ENCODE data around the gene ZBTB49. TPM values are rescaled to one million over a fixed set of nuclear protein-coding genes. Genes with fewer than 3 reads are reported as not detected.
A peak's percentile ranks its signal among the peaks of the same experiment; 100 is the strongest.

Gene ZBTB49
- total and polyA plus RNA-seq, 2 of the 13 experiments (the other 11 are each of a cell fraction or from before 2014, with no cell fraction given): 3.3 to 4.3 TPM

GRCh38 chr4:4248029-4248884 lies 41.8 kb upstream of the ZBTB49 start, which contains the start of gene TMEM128 (continued):
- TF ChIP-seq ZNF746 (CRISPR knock-in tag; IDR thresholded peaks at IDR 0.05) (no peak), ZNF160 (CRISPR knock-in tag; IDR thresholded peaks at IDR 0.05) (0 out of 2 replicates have a peak, but pooled peaks have one; percentile 54), HMGXB4 (CRISPR knock-in tag; IDR thresholded peaks at IDR 0.05; ENCODE audit: borderline replicate concordance in 1 of 2, low read depth in 1 of 2) (peak; percentile 70 to 91; a peak in 3 of 4 replicates), HIVEP1 (CRISPR knock-in tag; IDR thresholded peaks at IDR 0.05) (peak; percentile 42; the same call in 1 of the 2 replicates), NFKBIZ (CRISPR knock-in tag; IDR thresholded peaks at IDR 0.05) (0 out of 2 replicates have a peak, but pooled peaks have one; percentile 61), SMYD3 (CRISPR knock-in tag; IDR thresholded peaks at IDR 0.05) (no peak), ARHGAP35 (CRISPR knock-in tag; IDR thresholded peaks at IDR 0.05; ENCODE audit: borderline replicate concordance) (peak; percentile 88; the same call in 1 of the 2 replicates), PHF8 (CRISPR knock-in tag; IDR thresholded peaks at IDR 0.05) (peak; percentile 98), DNMT1 (CRISPR knock-in tag; IDR thresholded peaks at IDR 0.05) (no peak), MEIS1 (CRISPR knock-in tag; IDR thresholded peaks at IDR 0.05; ENCODE audit: borderline replicate concordance) (no peak), ZNF225 (CRISPR knock-in tag; IDR thresholded peaks at IDR 0.05) (no peak), ZHX1 (CRISPR knock-in tag; IDR thresholded peaks at IDR 0.05; ENCODE audit: low read depth) (peak; percentile 63; the same call in 1 of the 2 replicates), MATR3 (CRISPR knock-in tag; IDR thresholded peaks at IDR 0.05) (no peak), CREBL2 (CRISPR knock-in tag; IDR thresholded peaks at IDR 0.05; ENCODE audit: borderline replicate concordance) (no peak; the same call in 1 of the 2 replicates), SP1 (IDR thresholded peaks at IDR 0.05) (no peak), SP1 (CRISPR knock-in tag; IDR thresholded peaks at IDR 0.05) (peak; percentile 77), HINFP (CRISPR knock-in tag; IDR thresholded peaks at IDR 0.05; ENCODE audit: low read depth) (peak; percentile 99), STAT5B (CRISPR knock-in tag; IDR thresholded peaks at IDR 0.05) (no peak; the same call in 1 of the 2 replicates), ZNF768 (CRISPR knock-in tag; IDR thresholded peaks at IDR 0.05) (peak; percentile 79; the same call in 1 of the 2 replicates), TEAD3 (CRISPR knock-in tag; optimal IDR thresholded peaks at IDR 0.05; ENCODE audit: borderline replicate concordance) (peak; percentile 68), RNF2 (conservative IDR thresholded peaks at IDR 0.05; ENCODE audit: low read depth) (peak; percentile 32), RBM22 (optimal IDR thresholded peaks at IDR 0.05; ENCODE audit: low read length) (no peak), ZNF24 (IDR thresholded peaks at IDR 0.05) (no peak)
